Effector CD4-positive, alpha-beta T cell (primary cell): ENCODE measurements around the gene DLX2.
A peak's percentile ranks its signal among the peaks of the same experiment; 100 is the strongest.

ENCODE experiments used
- DNase-seq: peaks from one replicate; pipeline ENCODE4 v3.0.0-alpha.2; 2020

The DLX2 gene

GRCh38 chr2:172107690-172108586 is 5.2 kb upstream of the DLX2 start:
- no peak for DNase-seq

DNA sequence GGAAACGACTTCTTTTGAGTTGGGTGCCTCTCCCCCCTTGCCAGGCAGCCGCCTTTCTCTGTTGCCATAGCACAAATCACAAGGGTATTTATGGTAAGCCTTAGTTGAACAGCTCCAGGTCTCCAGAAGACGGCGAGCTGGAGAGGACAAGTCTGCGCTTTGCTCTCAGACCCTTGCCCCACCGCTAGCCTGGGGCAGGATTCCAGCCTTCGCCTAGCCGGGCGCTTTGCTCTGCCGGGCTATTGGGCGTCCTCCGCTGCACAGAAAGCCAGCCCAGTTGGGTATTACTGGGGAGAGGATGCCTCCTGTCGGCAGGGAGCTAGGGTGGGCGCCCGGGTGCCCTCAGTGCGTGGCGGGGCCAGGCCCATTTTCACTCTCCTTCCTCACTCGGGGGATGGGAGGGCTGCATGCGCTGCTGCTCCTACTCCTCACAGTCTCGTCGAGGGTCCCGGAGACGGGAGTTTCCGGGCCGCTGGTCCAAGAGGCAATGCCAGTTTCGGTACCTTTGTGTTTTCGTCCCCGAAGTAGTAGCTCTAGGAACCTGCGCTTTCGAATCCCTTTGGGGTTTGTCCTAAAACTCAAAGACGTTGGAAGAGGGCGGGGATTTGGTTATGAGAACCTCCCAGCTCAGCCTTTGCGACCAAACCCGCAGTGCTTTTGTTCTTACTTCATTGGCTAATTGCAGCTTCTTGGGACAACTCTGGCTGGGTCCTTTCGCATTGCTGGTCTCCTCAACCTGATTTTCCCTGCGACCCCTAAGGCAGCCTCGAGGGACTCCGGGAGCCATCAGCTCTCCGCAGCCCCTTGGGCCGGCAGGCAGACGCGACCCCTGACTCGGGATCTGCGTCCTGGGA is 3.6 kb upstream of the DLX2 start:
- DNase-seq = no peak

GRCh38 chr2:172105471-172106107 is 2.9 kb upstream of the DLX2 start:
- DNase-seq = no peak

- peak; percentile 53 for DNase-seq
Measured at GRCh38 chr2:172103471-172104272, 972 bp upstream of the DLX2 start.

DNA sequence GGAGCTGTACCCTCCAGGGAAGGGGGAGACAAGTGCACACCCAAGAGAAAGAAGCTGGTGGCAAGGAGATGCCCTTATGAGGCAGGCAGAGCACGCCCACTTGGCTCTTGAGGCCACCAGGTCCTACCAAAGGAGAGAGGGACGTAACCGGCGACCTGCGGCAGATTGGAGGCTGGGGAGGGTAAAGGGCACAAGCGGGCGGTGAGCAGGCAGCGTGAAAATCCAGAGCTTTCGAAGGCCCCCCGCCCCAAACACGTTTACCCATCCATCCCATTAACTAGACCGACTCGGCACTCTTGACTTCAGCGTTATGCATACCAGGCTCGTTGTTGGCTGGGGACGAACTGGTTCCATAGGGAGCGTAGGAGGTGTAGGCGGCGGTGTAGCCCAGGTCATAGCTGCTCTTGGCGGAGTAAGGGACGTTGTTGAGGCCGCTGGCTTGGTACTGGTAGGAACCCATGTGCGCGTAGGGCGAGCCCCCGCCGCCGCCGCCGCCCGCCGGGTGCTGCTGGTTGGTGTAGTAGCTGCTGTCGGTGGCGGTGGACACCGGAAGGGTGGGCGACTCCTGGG is 794 bp downstream of the DLX2 start:
- DNase-seq = no peak

GRCh38 chr2:172100935-172101820 is 1.5 kb downstream of the DLX2 start:
- DNase-seq = no peak

DNA sequence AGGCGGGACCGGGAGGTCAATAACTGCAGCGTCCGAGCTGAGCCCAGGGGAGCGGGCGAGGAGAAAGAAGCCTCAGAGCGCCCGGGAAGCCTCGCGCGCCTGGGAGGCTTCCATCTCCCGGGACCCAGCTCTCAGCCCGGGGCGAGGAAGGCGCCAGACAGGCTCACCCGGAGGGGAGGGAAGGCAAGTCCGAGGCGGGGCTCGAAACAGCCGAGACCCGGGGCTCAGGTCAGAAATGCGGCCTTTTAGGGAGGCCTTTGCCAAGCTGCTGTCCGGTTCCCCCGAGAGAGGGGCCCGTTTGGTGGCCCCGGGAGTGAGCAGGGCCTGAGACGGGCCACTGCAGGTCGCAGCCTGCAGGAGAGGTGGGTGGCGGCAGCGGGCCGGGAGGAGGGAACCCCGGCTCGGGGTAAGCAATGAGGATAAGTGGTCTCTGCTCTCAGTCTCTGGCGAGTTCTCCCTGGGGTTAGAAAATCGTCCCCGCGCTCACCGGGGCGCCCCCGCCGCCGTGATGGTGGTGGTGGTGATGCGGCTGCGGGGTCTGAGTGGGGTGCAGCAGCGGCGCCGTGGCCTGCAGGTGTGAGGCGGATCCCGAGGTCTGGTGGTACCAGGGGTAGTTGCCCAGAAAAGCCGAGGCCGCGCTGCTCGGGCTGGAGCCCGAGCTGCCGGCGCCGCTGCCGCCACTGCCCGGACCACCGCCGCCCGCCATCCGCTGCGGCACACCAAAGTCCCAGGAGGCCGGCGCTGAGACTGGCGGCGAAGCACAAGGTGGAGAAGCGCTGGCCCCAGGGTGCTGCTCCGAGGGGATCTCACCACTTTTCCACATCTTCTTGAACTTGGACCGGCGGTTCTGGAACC is 2.4 kb downstream of the DLX2 start:
- no peak for DNase-seq

DNA sequence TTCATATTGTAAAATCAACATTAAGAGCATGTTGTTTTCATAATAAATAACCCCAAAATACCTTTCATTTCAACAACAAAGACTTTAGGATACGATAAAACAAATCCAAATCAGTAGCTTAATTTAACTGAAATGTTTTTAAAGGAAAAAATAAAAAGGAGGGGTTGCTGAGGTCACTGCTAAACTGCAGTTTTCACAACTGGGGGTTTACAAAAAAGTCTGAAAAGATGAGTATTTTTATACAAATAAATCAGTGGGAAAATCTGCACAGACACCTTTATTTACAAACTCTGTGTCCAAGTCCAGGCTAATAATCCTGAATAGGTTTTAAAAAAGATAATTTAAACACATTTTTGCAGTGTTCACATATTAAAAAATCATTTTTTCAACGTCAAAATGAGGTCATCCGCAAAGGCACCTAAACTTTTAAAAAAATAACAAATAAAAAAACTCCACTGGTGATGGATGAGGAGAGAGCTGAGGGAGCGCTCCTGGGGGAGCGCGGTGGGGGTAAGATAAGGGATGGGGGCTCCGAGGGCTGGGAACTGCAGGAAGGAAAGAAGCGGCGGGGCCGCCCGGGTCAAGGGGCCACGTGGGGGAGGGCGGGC is 3.1 kb downstream of the DLX2 start:
- DNase-seq = no peak

- no peak for DNase-seq
Measured at GRCh38 chr2:172098650-172099471, 3.8 kb downstream of the DLX2 start.

- no peak for DNase-seq
Measured at GRCh38 chr2:172098287-172098649, 4.4 kb downstream of the DLX2 start.

DNA sequence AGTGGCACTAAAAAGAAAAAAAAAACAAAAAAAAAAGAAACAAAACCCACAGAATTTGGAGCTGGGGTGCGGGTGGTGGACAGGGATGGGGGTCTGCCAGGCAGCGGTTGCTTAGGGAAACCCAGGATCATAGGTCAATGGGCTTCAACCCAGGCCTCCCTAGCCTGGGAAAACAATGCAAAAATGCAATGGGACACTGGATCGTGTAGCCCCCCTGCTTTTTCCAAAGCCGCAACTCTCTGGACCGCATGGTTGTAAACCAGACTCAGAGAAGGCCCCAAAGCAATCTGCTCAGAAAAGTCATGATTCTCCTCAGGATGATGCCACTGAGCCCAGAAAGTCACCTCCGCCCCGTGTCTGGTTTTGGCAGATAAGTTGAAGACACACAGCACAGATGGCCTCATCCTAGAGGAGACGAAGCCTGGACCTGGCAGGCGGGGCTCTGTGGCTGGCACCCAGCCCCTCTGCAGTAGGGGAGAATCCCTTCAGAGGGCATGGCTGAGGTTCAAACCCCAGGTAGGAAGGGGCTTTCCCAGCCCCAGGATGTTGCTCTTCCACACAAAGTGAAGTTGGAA is 5.1 kb downstream of the DLX2 start:
- DNase-seq = no peak

GRCh38 chr2:172096626-172097547 is 5.8 kb downstream of the DLX2 start:
- no peak for DNase-seq

GRCh38 chr2:172095905-172096625 is 6.6 kb downstream of the DLX2 start:
- DNase-seq = no peak

GRCh38 chr2:172095146-172095904 is 7.4 kb downstream of the DLX2 start:
- peak; percentile 64 for DNase-seq

DNA sequence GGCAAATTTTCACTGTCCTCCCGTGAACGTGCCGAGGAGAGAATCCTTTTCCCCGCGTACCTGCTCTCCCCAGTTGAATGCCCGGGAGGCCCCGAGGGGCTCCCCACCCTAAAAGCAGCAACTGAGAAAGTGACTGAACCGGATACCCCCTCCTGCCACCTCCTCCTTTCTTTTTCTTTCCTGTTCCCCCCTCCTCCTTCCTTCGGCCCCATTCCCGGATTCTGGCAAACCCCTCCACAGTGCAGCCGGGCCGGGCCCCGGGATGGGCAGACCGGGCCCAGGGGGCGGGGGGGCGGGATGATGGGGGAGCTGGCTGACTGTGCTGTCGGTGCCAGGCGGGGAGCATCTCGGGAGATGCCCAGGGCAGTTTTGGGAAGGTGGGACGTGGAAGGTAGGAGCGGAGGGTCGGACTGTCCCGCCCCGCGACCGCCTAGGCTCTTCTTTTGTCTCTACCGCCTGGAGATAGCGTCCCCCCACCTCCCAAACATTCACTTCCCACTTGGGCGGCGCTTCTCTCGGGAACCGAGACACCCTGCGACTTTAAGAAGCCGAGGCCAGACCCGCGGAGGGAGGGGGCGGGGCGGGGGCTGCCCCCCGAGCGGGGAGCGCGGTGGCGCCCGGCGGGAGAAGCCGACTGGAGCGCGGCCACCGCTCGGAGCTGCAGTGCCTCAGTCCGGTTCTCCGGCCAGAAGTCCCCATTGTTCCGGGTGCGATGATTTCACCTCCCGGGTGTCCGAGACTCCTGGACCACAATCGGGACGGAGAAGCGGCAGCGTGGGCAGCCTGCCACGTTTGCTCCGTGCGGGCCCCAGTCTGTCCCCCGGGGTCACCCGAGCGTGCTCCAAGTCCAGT is 8.2 kb downstream of the DLX2 start:
- DNase-seq = no peak
